HS-5 (cell line): ENCODE data around the gene APOBEC4.

Experiments
- DNase-seq: peaks from one replicate; pipeline ENCODE4 v3.0.0-alpha.2; 2012; ENCODE audit warnings: low read depth

Gene APOBEC4

DNA sequence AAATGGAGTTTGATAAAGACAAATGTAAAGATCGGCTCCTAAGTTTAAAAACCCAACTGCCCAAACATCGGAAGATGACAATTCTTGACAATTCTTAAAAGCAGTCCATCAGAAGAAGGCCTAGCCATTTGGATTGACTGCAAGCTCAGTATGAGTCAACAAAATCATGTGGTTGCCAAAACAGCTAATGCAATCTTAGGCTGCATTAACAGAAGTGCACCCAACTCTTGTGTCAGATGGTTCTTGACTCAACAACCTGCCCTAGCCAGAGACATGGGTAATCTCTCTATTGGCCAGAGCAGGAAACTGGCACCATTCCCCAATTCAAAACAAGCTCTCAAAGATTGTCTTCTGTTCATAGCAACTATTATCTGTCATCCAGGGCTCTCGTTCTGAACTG, 53.0 kb downstream of the APOBEC4 start:
- DNase-seq = no peak

DNA sequence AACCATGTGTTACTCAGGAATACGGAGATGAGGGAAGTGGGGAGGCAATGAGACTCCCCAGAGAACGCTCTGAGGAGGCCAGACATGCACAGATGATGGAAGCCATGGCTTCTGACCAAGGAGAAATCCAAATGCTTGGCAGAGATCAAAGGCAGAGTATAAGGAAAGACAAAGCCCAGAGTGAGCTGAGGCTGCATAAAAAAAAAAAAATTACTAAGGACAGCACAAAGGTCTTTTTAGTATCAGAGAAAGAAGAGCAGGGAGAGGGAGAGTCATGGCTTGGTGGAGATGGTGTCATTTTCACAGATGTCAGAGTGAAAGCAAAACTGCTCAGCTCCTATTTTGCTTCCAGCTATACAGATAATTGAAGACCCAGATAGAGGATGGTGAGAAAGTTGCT, 54.7 kb downstream of the APOBEC4 start:
- DNase-seq = no peak

DNA sequence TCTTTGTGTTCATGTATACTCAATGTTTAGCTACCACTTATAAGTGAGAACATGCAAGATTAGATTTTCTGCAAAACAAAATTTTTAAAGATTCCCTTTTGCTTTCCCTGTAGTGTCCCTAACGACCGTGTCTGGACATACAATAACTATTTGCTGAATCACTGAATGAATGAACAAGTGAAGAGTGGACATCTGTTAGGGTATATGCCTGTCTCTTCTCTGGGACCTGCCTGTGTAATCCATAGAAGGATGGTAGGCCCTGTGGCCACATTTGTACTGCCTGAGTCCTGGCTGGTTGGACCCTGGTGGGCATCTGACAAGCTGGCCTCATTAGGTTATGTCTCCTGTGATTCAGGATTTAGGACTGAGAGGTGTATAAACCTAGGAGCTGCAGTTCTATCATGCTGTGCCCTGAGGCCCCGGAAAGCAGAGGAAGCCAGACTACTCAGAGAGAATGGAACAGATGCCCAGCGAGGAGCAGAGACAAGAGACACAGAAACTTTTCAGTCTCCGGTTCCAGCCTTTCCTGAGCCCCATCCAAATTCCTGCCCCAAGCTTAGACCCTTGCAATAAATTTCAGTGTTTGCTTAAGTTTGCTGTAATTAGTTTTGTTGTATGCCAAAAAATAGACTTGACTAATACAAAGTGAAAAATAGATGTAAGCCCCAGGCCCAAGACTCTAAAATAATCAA, 55.3 kb downstream of the APOBEC4 start:
- no peak for DNase-seq

DNA sequence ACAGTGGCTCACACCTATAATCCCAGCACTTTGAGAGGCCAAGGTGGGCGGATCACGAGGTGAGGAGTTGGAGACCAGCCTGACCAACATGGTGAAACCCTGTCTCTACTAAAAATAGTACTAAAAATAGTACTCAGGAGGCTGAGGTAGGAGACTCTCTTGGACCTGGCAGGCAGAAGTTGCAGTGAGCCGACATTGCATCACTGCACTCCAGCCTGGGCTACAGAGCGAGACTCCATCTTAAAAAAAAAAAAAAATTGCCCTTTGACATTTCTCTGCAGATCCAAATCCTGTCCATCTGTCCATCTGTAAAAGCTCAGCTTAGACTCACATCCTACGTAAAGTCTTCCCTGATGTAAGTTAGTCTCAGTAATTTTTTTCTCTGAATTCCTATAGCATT, 56.6 kb downstream of the APOBEC4 start:
- no peak for DNase-seq
